ENCODE measurements around the gene HADH. TPM values are rescaled to one million over a fixed set of nuclear protein-coding genes. Genes with fewer than 3 reads are reported as not detected.

HADH gene
- total RNA-seq, 2 experiments from 2014 or later: 31.2 to 78.7 TPM

DNA sequence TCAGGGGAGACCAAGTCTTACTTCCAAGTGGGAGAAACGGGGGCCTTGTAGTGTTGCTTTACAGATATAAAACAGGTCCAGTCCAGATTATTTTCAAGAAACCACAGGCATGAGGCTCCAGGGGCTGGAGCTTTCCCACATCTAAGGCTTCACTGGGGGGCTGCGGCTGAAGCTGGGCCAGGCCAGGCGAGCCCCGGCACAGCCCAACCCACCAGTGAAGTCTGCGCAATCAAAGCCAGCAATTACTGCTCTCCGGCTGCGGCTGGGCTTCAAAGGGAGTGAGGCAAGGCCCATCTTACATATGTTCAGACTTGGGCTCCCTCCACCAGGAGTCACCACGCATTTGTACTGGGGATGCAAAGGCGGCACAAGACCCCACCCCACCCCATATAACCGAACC, 61.7 kb downstream of the HADH start:
- Histone ChIP-seq H3K27ac (ENCODE audit: low read depth, low read length, poor library complexity, severe bottlenecking) (no peak overlapping the region), H3K9me3 (ENCODE audit: low read length) (no peaks in the 10 kb centered on the region), H3K9me2 (ENCODE audit: insufficient read depth, low read length) (no peaks in the 10 kb centered on the region), H3K4me1 (ENCODE audit: insufficient read depth, low read length, poor library complexity, severe bottlenecking) (peaks cover 33% of the 10 kb centered on the region), H3K79me2 (ENCODE audit: insufficient read depth, low read depth, low read length) (peaks cover 5% of the 10 kb centered on the region; the same call in 1 of the 2 replicates), H3K4me3 (ENCODE audit: low read depth, low read length, poor library complexity, severe bottlenecking) (no peak overlapping the region), H3K36me3 (ENCODE audit: insufficient read depth, low read length) (peaks cover 99% of the 10 kb centered on the region), H2AFZ (ENCODE audit: low read length) (no peak overlapping the region), H4K20me1 (ENCODE audit: insufficient read depth, low read length) (no peaks in the 10 kb centered on the region), H3K4me2 (ENCODE audit: low read length) (no peak overlapping the region)
- POLR2A ChIA-PET: no interaction called here
- CTCF ChIA-PET (ENCODE audit: unreplicated experiment): no interaction called here
- no peak for DNase-seq (ENCODE audit: low spot score)
- BruUV-seq (replicated peaks): no TSS peak
- TF ChIP-seq, protein P1, sequence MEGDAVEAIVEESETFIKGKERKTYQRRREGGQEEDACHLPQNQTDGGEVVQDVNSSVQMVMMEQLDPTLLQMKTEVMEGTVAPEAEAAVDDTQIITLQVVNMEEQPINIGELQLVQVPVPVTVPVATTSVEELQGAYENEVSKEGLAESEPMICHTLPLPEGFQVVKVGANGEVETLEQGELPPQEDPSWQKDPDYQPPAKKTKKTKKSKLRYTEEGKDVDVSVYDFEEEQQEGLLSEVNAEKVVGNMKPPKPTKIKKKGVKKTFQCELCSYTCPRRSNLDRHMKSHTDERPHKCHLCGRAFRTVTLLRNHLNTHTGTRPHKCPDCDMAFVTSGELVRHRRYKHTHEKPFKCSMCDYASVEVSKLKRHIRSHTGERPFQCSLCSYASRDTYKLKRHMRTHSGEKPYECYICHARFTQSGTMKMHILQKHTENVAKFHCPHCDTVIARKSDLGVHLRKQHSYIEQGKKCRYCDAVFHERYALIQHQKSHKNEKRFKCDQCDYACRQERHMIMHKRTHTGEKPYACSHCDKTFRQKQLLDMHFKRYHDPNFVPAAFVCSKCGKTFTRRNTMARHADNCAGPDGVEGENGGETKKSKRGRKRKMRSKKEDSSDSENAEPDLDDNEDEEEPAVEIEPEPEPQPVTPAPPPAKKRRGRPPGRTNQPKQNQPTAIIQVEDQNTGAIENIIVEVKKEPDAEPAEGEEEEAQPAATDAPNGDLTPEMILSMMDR (conservative IDR thresholded peaks at IDR 0.05; ENCODE audit: low read length): no peak
- no peak for TF ChIP-seq EZH2phosphoT487 (IDR thresholded peaks at IDR 0.05; ENCODE audit: borderline replicate concordance, low read depth, low read length)
- intact Hi-C loops (cut with micrococcal nuclease; ENCODE audit: unreplicated experiment): no loop called here

DNA sequence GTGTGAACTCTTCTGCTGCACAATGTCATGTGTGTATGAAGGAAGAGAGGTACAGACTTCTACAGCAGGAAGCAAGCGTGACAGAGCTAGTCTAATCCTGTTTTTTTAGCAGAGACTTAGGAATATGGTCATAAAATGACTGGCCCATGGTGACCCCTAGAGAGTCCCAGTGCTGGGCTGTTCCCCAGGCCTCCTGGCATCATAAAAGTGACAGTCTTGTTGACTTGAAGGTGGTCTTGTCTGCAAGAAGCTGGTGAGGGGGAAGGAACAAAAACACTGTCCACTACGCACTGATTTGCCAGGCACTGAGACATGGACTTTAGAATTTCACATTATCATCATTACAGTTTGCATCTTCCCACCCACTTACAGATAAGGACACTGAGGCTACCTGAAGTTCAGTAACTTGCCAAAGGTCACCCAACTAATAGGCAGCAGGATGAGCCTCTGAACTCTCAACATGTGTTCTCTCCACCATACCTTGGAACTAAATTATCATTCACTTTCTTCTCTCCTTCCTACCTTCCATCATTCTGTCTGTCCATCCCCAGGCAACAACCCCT, 63.0 kb downstream of the HADH start:
- ChIA-PET CTCF (ENCODE audit: unreplicated experiment) (no interaction called here), POLR2A (interaction anchor here (0.6 to 1.4 kb wide), 3 partner anchors 9 to 56 kb away, joined by 3 to 6 read pairs (median 3); no protein-coding TSS in a partner anchor)
- Histone ChIP-seq H3K4me2 (ENCODE audit: low read length) (no peak overlapping the region), H3K4me1 (ENCODE audit: insufficient read depth, low read length, poor library complexity, severe bottlenecking) (peaks cover 30% of the 10 kb centered on the region), H4K20me1 (ENCODE audit: insufficient read depth, low read length) (no peaks in the 10 kb centered on the region), H3K27ac (ENCODE audit: low read depth, low read length, poor library complexity, severe bottlenecking) (no peak overlapping the region), H3K9me2 (ENCODE audit: insufficient read depth, low read length) (no peaks in the 10 kb centered on the region), H2AFZ (ENCODE audit: low read length) (no peak overlapping the region), H3K36me3 (ENCODE audit: insufficient read depth, low read length) (peaks cover 99% of the 10 kb centered on the region), H3K9me3 (ENCODE audit: low read length) (no peaks in the 10 kb centered on the region), H3K4me3 (ENCODE audit: low read depth, low read length, poor library complexity, severe bottlenecking) (no peak overlapping the region), H3K79me2 (ENCODE audit: insufficient read depth, low read depth, low read length) (peaks cover 2% of the 10 kb centered on the region; the same call in 1 of the 2 replicates)
- DNase-seq (ENCODE audit: low spot score): no peak
- no TSS peak for BruUV-seq (replicated peaks)
- TF ChIP-seq, protein P1 (conservative IDR thresholded peaks at IDR 0.05; ENCODE audit: low read length): no peak
- no peak for TF ChIP-seq EZH2phosphoT487 (IDR thresholded peaks at IDR 0.05; ENCODE audit: borderline replicate concordance, low read depth, low read length)
- intact Hi-C loops (cut with micrococcal nuclease; ENCODE audit: unreplicated experiment): no loop called here

DNA sequence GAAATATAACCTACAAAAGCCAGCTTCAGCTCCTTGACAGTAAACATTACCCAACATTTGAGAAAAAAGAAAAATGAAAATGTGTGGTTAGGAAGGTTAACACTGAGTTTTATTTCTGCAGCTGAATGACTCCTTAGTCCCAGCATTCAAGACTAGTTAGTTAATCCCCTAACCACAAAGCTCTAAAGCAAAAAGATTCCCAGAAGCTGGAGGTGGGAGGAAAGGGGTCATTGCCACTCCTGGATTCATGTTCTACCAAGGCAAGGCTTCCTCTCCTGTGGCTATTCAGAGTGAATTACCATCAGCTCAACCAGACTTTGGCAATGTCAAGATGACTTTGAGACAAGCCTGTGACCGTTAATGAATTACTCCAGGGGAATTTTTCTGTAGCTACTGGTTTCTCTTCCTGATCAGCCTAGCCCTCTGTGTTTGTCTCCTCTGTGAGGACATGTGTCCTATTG, 63.6 kb downstream of the HADH start:
- intact Hi-C loops (cut with micrococcal nuclease; ENCODE audit: unreplicated experiment): no loop called here
- no TSS peak for BruUV-seq (replicated peaks)

More for the DNA sequence above, 63.6 kb downstream of the HADH start:
- no peaks in the 10 kb centered on the region for H3K79me2 ChIP-seq (ENCODE audit: insufficient read depth, low read depth, low read length)
- TF ChIP-seq, protein P1 (conservative IDR thresholded peaks at IDR 0.05; ENCODE audit: low read length): no peak
- no peak for TF ChIP-seq EZH2phosphoT487 (IDR thresholded peaks at IDR 0.05; ENCODE audit: borderline replicate concordance, low read depth, low read length)
- no peak overlapping the region for H3K4me2 ChIP-seq (ENCODE audit: low read length)
- no peaks in the 10 kb centered on the region for H3K9me2 ChIP-seq (ENCODE audit: insufficient read depth, low read length)
- H3K27ac ChIP-seq (ENCODE audit: low read depth, low read length, poor library complexity, severe bottlenecking): no peak overlapping the region
- no peak overlapping the region for H3K4me3 ChIP-seq (ENCODE audit: low read depth, low read length, poor library complexity, severe bottlenecking)
- ChIA-PET CTCF (ENCODE audit: unreplicated experiment) (no interaction called here), POLR2A (interaction anchor here (0.8 to 1.4 kb wide), 2 partner anchors 10 to 55 kb away, joined by 3 to 6 read pairs; no protein-coding TSS in a partner anchor)
- H3K4me1 ChIP-seq (ENCODE audit: insufficient read depth, low read length, poor library complexity, severe bottlenecking): peaks cover 30% of the 10 kb centered on the region
- no peaks in the 10 kb centered on the region for H3K9me3 ChIP-seq (ENCODE audit: low read length)
- no peaks in the 10 kb centered on the region for H4K20me1 ChIP-seq (ENCODE audit: insufficient read depth, low read length)
- no peak overlapping the region for H2AFZ ChIP-seq (ENCODE audit: low read length)
- H3K36me3 ChIP-seq (ENCODE audit: insufficient read depth, low read length): peaks cover 95% of the 10 kb centered on the region
- no peak for DNase-seq (ENCODE audit: low spot score)
